ENCODE results near the gene CNKSR3.

DNA sequence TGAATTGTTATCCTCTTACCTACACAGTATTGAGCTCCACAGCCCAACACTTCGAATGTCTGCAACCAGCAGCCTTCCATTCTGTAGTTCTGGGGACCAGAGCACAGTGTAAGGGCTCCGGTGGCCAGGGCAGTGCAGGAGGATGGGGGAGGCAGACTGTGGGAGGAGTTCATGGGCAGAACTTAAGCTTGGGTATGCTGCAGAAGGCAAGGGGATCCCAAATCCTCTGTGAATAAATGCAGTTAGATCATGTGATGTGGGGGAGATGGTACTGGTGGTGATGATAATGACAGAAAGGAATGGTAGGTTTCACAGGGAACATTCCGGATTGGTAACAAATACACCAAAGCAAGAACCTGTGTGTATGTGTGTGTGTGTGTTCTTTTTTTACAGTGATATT is 26.5 kb upstream of the CNKSR3 start:
- no peak for TF ChIP-seq EZH2 (IDR thresholded peaks at IDR 0.05; ENCODE audit: borderline replicate concordance, low read length)
- TF ChIP-seq, protein P1, sequence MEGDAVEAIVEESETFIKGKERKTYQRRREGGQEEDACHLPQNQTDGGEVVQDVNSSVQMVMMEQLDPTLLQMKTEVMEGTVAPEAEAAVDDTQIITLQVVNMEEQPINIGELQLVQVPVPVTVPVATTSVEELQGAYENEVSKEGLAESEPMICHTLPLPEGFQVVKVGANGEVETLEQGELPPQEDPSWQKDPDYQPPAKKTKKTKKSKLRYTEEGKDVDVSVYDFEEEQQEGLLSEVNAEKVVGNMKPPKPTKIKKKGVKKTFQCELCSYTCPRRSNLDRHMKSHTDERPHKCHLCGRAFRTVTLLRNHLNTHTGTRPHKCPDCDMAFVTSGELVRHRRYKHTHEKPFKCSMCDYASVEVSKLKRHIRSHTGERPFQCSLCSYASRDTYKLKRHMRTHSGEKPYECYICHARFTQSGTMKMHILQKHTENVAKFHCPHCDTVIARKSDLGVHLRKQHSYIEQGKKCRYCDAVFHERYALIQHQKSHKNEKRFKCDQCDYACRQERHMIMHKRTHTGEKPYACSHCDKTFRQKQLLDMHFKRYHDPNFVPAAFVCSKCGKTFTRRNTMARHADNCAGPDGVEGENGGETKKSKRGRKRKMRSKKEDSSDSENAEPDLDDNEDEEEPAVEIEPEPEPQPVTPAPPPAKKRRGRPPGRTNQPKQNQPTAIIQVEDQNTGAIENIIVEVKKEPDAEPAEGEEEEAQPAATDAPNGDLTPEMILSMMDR (IDR thresholded peaks at IDR 0.05; ENCODE audit: low read length) = no peak
